Mesenchymal stem cell (in vitro differentiated cells and primary cell): ENCODE data around the gene IGF2R.

Experiments
- DNase-seq: peaks from one replicate; pipeline ENCODE4 v3.0.0-alpha.2; 2013
- H2AFZ ChIP-seq: one replicate; pipeline ENCODE4 v1.6.1; 2013; ENCODE audit warnings: low read depth, mild to moderate bottlenecking, control low read depth, inconsistent platforms, low read length, moderate library complexity
- H2AK5ac ChIP-seq: 2 replicates; pipeline ENCODE4 v1.6.1; 2013; ENCODE audit warnings: low read length, moderate library complexity, mild to moderate bottlenecking, inconsistent platforms; ENCODE audit not compliant: severe bottlenecking
- H2BK120ac ChIP-seq: one replicate; pipeline ENCODE4 v1.6.1; 2013; ENCODE audit warnings: low read depth, mild to moderate bottlenecking, inconsistent platforms, low read length, moderate library complexity
- H2BK12ac ChIP-seq, 2 experiments: one replicate each; pipeline ENCODE4 v1.6.1; 2013; ENCODE audit warnings: inconsistent platforms in 2 of 2, low read length in 2 of 2, mild to moderate bottlenecking in 2 of 2, moderate library complexity in 2 of 2, control low read depth in 1 of 2
- H2BK15ac ChIP-seq: one replicate; pipeline ENCODE4 v1.6.1; 2013; ENCODE audit warnings: mild to moderate bottlenecking, low read depth, inconsistent platforms; ENCODE audit not compliant: poor library complexity, severe bottlenecking
- H2BK5ac ChIP-seq: 2 replicates; pipeline ENCODE4 v1.6.1; 2013; ENCODE audit warnings: low read depth, mild to moderate bottlenecking, low read length, control low read depth, inconsistent platforms; ENCODE audit not compliant: poor library complexity, severe bottlenecking
- H3K14ac ChIP-seq, 2 experiments: one replicate each; pipeline ENCODE4 v1.6.1; 2013; ENCODE audit warnings: inconsistent platforms in 2 of 2, low read length in 2 of 2, control low read depth in 1 of 2, mild to moderate bottlenecking in 1 of 2, moderate library complexity in 1 of 2
- H3K18ac ChIP-seq, 2 experiments: one replicate each; pipeline ENCODE4 v1.6.1; 2013; ENCODE audit warnings: inconsistent platforms in 2 of 2, low read length in 2 of 2, control low read depth in 1 of 2, low read depth in 1 of 2, mild to moderate bottlenecking in 1 of 2
- H3K23ac ChIP-seq, 2 experiments: one replicate each; pipeline ENCODE4 v1.6.1; 2013; ENCODE audit warnings: inconsistent platforms in 2 of 2, low read length in 2 of 2, mild to moderate bottlenecking in 2 of 2, moderate library complexity in 2 of 2, control low read depth in 1 of 2
- H3K27ac ChIP-seq: 2 replicates; pipeline ENCODE4 v1.5.1; 2013; ENCODE audit warnings: mild to moderate bottlenecking, moderate library complexity, low read length, control low read depth, inconsistent platforms; ENCODE audit not compliant: poor library complexity, severe bottlenecking
- H3K27me3 ChIP-seq, 2 experiments: 2 replicates each; pipeline versions ENCODE4 v1.6.1 to v1.7.0; 2013; ENCODE audit warnings: low read length in 2 of 2, mild to moderate bottlenecking in 2 of 2, moderate library complexity in 2 of 2, control low read depth in 1 of 2, inconsistent platforms in 1 of 2; ENCODE audit not compliant: control insufficient read depth in 1 of 2, insufficient read depth in 1 of 2
- H3K36me3 ChIP-seq, 2 experiments: 2 replicates each; pipeline versions ENCODE4 v1.6.1 to v1.7.0; 2013; ENCODE audit warnings: low read length in 2 of 2, control low read depth in 1 of 2, inconsistent platforms in 1 of 2, low read depth in 1 of 2, mild to moderate bottlenecking in 1 of 2; ENCODE audit not compliant: insufficient read depth in 2 of 2, control insufficient read depth in 1 of 2
- H3K4ac ChIP-seq, 2 experiments: one replicate each; pipeline ENCODE4 v1.6.1; 2013; ENCODE audit warnings: inconsistent platforms in 2 of 2, low read length in 2 of 2, mild to moderate bottlenecking in 2 of 2, moderate library complexity in 2 of 2, control low read depth in 1 of 2, low read depth in 1 of 2
- H3K4me1 ChIP-seq: 2 replicates; pipeline ENCODE4 v1.6.1; 2013; ENCODE audit warnings: low read depth, low read length, control low read depth; ENCODE audit not compliant: control insufficient read depth, insufficient read depth
- H3K4me2 ChIP-seq: 2 replicates; pipeline ENCODE4 v1.6.1; 2013; ENCODE audit warnings: low read length, mild to moderate bottlenecking, inconsistent platforms; ENCODE audit not compliant: poor library complexity, severe bottlenecking
- H3K4me3 ChIP-seq, 2 experiments: 2 replicates each; pipeline versions ENCODE4 v1.5.1 to v1.7.0; 2013; ENCODE audit warnings: low read length in 2 of 2, mild to moderate bottlenecking in 2 of 2, control low read depth in 1 of 2, low read depth in 1 of 2; ENCODE audit not compliant: insufficient read depth in 1 of 2
- H3K79me1 ChIP-seq: replicated peaks from 2 replicates; pipeline ENCODE4 v1.6.1; 2013; ENCODE audit warnings: mild to moderate bottlenecking, control low read depth, low read length, inconsistent platforms; ENCODE audit not compliant: poor library complexity, severe bottlenecking
- H3K9ac ChIP-seq: 2 replicates; pipeline ENCODE4 v1.7.0; 2013; ENCODE audit warnings: mild to moderate bottlenecking, low read length, moderate library complexity
- H3K9me3 ChIP-seq: 2 replicates; pipeline ENCODE4 v1.7.0; 2013; ENCODE audit warnings: mild to moderate bottlenecking, low read length; ENCODE audit not compliant: control insufficient read depth
- H4K8ac ChIP-seq: one replicate; pipeline ENCODE4 v1.6.1; 2013; ENCODE audit warnings: inconsistent platforms, mild to moderate bottlenecking, low read length, moderate library complexity
- H4K91ac ChIP-seq: one replicate; pipeline ENCODE4 v1.6.1; 2013; ENCODE audit warnings: mild to moderate bottlenecking, low read length, inconsistent platforms
- WGBS: methylation state at CpG from one replicate; pipeline ENCODE4 v1.1.7; 2013; ENCODE audit warnings: mixed read lengths; 5-methylcytosine and 5-hydroxymethylcytosine counted together

IGF2R gene

DNA sequence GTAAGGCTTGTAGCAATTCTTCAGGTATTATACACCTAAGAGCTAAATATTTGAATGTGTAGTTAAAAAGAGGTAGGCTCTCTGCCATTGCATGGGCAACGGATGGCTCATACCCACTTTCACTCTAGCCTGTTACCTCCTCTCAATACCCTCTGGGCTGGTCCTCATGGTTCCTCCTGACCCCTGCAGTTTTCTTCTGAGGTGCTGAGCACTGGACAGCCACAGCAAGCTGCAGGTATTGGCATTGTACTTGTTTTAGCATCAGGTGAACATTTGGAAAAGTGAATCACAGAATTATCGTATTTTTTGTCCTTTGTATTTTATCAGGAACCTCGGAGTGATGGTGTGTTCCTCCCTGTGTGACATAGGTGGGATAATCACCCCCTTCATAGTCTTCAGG lies 185.6 kb downstream of the IGF2R start:
- H4K91ac ChIP-seq, result no peak overlapping the region
- H3K4me1 ChIP-seq, result no peaks in the 10 kb centered on the region
- H3K18ac ChIP-seq, result no peak overlapping the region
- H3K23ac ChIP-seq, result no peak overlapping the region
- 84% methylated on average over 3 of the region's 3 CpGs for WGBS
- H3K9ac ChIP-seq, result no peak overlapping the region
- DNase-seq, result no peak
- H2BK5ac ChIP-seq, result no peak overlapping the region
- H3K4me2 ChIP-seq, result no peak overlapping the region
- H3K4ac ChIP-seq, result no peak overlapping the region
- H3K9me3 ChIP-seq, result peaks cover 11% of the 10 kb centered on the region
- no peak overlapping the region for H3K27ac ChIP-seq
- H4K8ac ChIP-seq, result no peak overlapping the region
- H2BK12ac ChIP-seq, result no peak overlapping the region
- no peaks in the 10 kb centered on the region for H3K27me3 ChIP-seq
- H2BK120ac ChIP-seq, result no peak overlapping the region
- H3K4me3 ChIP-seq, result no peak overlapping the region
- peaks cover 3 to 26% of the 10 kb centered on the region in 2 experiments for H3K36me3 ChIP-seq
- no peak overlapping the region for H2AFZ ChIP-seq
- no peak overlapping the region for H3K14ac ChIP-seq
- H2AK5ac ChIP-seq, result no peak overlapping the region
- H3K79me1 ChIP-seq, result no peaks in the 10 kb centered on the region
- H2BK15ac ChIP-seq, result no peak overlapping the region

GRCh38 chr6:160156842-160157241 lies 188.0 kb downstream of the IGF2R start:
- no peaks in the 10 kb centered on the region for H3K4me1 ChIP-seq
- no peaks in the 10 kb centered on the region for H3K79me1 ChIP-seq
- no peak for DNase-seq
- H2BK15ac ChIP-seq, result no peak overlapping the region
- H4K8ac ChIP-seq, result no peak overlapping the region
- no peak overlapping the region for H3K4ac ChIP-seq
- H3K4me2 ChIP-seq, result no peak overlapping the region
- no peak overlapping the region for H2BK12ac ChIP-seq
- no peak overlapping the region for H2BK120ac ChIP-seq
- no peak overlapping the region for H3K23ac ChIP-seq
- no peak overlapping the region for H3K14ac ChIP-seq
- H2AFZ ChIP-seq, result no peak overlapping the region
- H4K91ac ChIP-seq, result no peak overlapping the region
- H3K9me3 ChIP-seq, result peaks cover 11% of the 10 kb centered on the region
- H2AK5ac ChIP-seq, result no peak overlapping the region
- H3K4me3 ChIP-seq, result no peak overlapping the region
- H3K18ac ChIP-seq, result no peak overlapping the region
- no peaks in the 10 kb centered on the region for H3K27me3 ChIP-seq
- no peak overlapping the region for H3K9ac ChIP-seq
- WGBS, result 67% methylated on average over 1 of the region's 1 CpG
- H3K27ac ChIP-seq, result no peak overlapping the region
- H3K36me3 ChIP-seq, result peaks cover 8 to 28% of the 10 kb centered on the region in 2 experiments
- H2BK5ac ChIP-seq, result no peak overlapping the region

GRCh38 chr6:160160450-160160849 lies 191.6 kb downstream of the IGF2R start:
- peaks cover 8 to 15% of the 10 kb centered on the region in 2 experiments for H3K36me3 ChIP-seq
- H2BK12ac ChIP-seq, result no peak overlapping the region
- H2BK120ac ChIP-seq, result no peak overlapping the region
- H3K79me1 ChIP-seq, result no peaks in the 10 kb centered on the region
- H3K9ac ChIP-seq, result no peak overlapping the region
- no peak overlapping the region for H3K4me3 ChIP-seq
- no peak overlapping the region for H3K23ac ChIP-seq
- no peaks in the 10 kb centered on the region for H3K9me3 ChIP-seq
- H3K14ac ChIP-seq, result no peak overlapping the region
- H3K4ac ChIP-seq, result no peak overlapping the region
- H2BK5ac ChIP-seq, result no peak overlapping the region
- no peak overlapping the region for H2AK5ac ChIP-seq
- H4K91ac ChIP-seq, result no peak overlapping the region
- no peak overlapping the region for H3K4me2 ChIP-seq
- no peak overlapping the region for H3K27ac ChIP-seq
- WGBS, result 85% methylated on average over 6 of the region's 6 CpGs
- H3K4me1 ChIP-seq, result no peaks in the 10 kb centered on the region
- no peak overlapping the region for H4K8ac ChIP-seq
- H2BK15ac ChIP-seq, result no peak overlapping the region
- no peak overlapping the region for H2AFZ ChIP-seq
- no peak overlapping the region for H3K18ac ChIP-seq
- no peaks in the 10 kb centered on the region for H3K27me3 ChIP-seq
- DNase-seq, result no peak
